Dermis microvascular lymphatic vessel endothelial cell (primary cell): Measurements from ENCODE around the gene HOMEZ. TPM values are rescaled to one million over a fixed set of nuclear protein-coding genes. Genes with fewer than 3 reads are reported as not detected.
"Not testable (repeated sequence)": the region's sequence is repeated elsewhere in the genome, so short reads cannot be mapped to it uniquely, and the experiment has no call there.

Experiments
- DNase-seq, 2 donors: peaks; one replicate each; pipeline versions ENCODE4 v3.0.0 to v3.0.0-alpha.2; 2010; ENCODE audit warnings: low read depth in 2 of 2
- total RNA-seq: library from RNA; depleted of rRNA; stranded (reverse); fragments of >200 nt; gene quantifications from 2 replicates; pipeline ENCODE4 v1.2.1, GENCODE V29; 2014

HOMEZ gene
- total RNA-seq, 1 donor from 2014 or later = 3.1 TPM

- no peak for DNase-seq
Measured at GRCh38 chr14:23228812-23229211, 57.1 kb downstream of the HOMEZ start.

GRCh38 chr14:23227566-23227965, 58.4 kb downstream of the HOMEZ start:
- no peak for DNase-seq

- DNase-seq = not testable (repeated sequence)
Measured at GRCh38 chr14:23224958-23225357, 61.0 kb downstream of the HOMEZ start.

Other genes starting within 250 kb of the HOMEZ start
- gene PSMB11, start 243.9 kb downstream of the HOMEZ start, total RNA-seq = not detected in 2 replicates
- gene CDH24, start 228.6 kb downstream of the HOMEZ start, total RNA-seq = 1.5 and 1.9 TPM in 2 replicates
- gene ACIN1, start 191.0 kb downstream of the HOMEZ start, total RNA-seq = 36.8 and 43.0 TPM in 2 replicates
- 38.6 and 49.8 TPM in 2 replicates for gene C14orf119, start 190.6 kb downstream of the HOMEZ start, total RNA-seq
- gene CIROP, start 181.1 kb downstream of the HOMEZ start, total RNA-seq = not detected in 2 replicates
- gene CEBPE, start 166.9 kb downstream of the HOMEZ start, total RNA-seq = not detected in 2 replicates
- 0.13 and 1.0 TPM in 2 replicates for gene SLC7A8, start 102.5 kb downstream of the HOMEZ start, total RNA-seq
- gene RNF212B, start 48.2 kb downstream of the HOMEZ start, total RNA-seq = not detected in 2 replicates
- 1.7 and 2.9 TPM in 2 replicates for gene PPP1R3E, start 16.7 kb upstream of the HOMEZ start, total RNA-seq
- 10.9 and 16.3 TPM in 2 replicates for gene BCL2L2, start 20.7 kb upstream of the HOMEZ start, total RNA-seq
- gene PABPN1, start 35.3 kb upstream of the HOMEZ start, total RNA-seq = 67.0 and 90.6 TPM in 2 replicates
- gene SLC22A17, start 66.8 kb upstream of the HOMEZ start, total RNA-seq = 0.13 and 0.38 TPM in 2 replicates
- gene EFS, start 79.0 kb upstream of the HOMEZ start, total RNA-seq = not detected in 2 replicates
- gene IL25, start 86.7 kb upstream of the HOMEZ start, total RNA-seq = under 0.01 TPM in 1 of 2 replicates, not detected in the other
- not detected in 2 replicates for gene CMTM5, start 90.9 kb upstream of the HOMEZ start, total RNA-seq
- gene MYH6, start 122.1 kb upstream of the HOMEZ start, total RNA-seq = not detected in 2 replicates
- gene MYH7, start 149.5 kb upstream of the HOMEZ start, total RNA-seq = not detected in 2 replicates
- gene NGDN, start 183.6 kb upstream of the HOMEZ start, total RNA-seq = 35.8 and 36.7 TPM in 2 replicates